ENCODE data around the gene KIRREL3. TPM values are rescaled to one million over a fixed set of nuclear protein-coding genes. Genes with fewer than 3 reads are reported as not detected.
A peak's percentile ranks its signal among the peaks of the same experiment; 100 is the strongest.

Gene KIRREL3
- total RNA-seq, 1 donor from 2014 or later: 0.38 TPM

DNA sequence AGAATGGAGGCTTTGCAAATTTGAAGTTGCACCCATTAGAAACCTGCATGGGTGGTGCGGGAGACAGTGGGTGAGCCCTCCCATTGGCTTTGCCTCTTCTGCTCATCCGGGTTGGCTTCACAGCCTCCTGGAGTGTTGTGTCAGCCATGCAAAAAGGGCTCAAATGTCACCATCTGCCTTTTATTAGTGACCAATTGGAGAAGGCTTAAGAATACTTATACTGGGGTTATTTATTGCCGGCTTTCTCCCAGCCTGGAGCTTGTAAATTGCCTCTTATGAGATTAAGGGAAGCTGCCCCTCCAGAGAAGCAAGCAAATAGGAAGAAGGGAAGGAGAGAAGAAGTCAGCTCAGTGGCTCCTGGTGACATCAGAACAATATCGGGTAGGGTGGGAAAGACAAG lies 462.5 kb downstream of the KIRREL3 start:
- peaks cover 2% of the 10 kb centered on the region for H3K27me3 Mint-ChIP-seq (ENCODE audit: unreplicated experiment)
- TF ChIP-seq, protein P1, sequence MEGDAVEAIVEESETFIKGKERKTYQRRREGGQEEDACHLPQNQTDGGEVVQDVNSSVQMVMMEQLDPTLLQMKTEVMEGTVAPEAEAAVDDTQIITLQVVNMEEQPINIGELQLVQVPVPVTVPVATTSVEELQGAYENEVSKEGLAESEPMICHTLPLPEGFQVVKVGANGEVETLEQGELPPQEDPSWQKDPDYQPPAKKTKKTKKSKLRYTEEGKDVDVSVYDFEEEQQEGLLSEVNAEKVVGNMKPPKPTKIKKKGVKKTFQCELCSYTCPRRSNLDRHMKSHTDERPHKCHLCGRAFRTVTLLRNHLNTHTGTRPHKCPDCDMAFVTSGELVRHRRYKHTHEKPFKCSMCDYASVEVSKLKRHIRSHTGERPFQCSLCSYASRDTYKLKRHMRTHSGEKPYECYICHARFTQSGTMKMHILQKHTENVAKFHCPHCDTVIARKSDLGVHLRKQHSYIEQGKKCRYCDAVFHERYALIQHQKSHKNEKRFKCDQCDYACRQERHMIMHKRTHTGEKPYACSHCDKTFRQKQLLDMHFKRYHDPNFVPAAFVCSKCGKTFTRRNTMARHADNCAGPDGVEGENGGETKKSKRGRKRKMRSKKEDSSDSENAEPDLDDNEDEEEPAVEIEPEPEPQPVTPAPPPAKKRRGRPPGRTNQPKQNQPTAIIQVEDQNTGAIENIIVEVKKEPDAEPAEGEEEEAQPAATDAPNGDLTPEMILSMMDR (IDR thresholded peaks at IDR 0.05; ENCODE audit: unreplicated experiment): no peak
- no peak for DNase-seq (ENCODE audit: low spot score)
- no peaks in the 10 kb centered on the region for H3K36me3 Mint-ChIP-seq (ENCODE audit: low read depth, unreplicated experiment)
- no peak overlapping the region for H3K4me3 Mint-ChIP-seq (ENCODE audit: unreplicated experiment)
- H3K4me1 Mint-ChIP-seq (ENCODE audit: unreplicated experiment): no peaks in the 10 kb centered on the region
- no peak overlapping the region for H3K27ac Mint-ChIP-seq (ENCODE audit: unreplicated experiment)
- H3K9me3 Mint-ChIP-seq (ENCODE audit: unreplicated experiment): no peaks in the 10 kb centered on the region

DNA sequence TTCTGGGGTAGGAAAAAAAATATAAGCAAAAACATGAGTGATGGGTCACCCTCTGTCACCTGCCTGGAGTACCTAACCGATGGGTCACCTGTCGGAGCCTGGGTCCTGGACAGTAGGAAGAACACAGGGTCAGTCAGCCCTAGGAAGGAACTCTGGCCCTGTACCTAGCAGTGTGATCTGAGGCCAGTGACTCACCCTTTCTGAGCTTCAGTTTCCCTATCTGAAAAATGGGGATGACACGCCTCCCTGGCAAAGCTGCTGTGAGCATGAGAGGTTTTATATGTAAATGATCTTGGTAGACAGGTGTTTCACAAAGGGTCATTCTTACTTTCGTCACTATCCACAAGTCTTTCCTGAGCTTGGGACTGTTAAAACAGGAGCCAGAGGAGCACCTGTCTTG lies 463.1 kb downstream of the KIRREL3 start:
- TF ChIP-seq, protein P1 (IDR thresholded peaks at IDR 0.05; ENCODE audit: unreplicated experiment): no peak
- Mint-ChIP-seq H3K36me3 (ENCODE audit: low read depth, unreplicated experiment) (no peaks in the 10 kb centered on the region), H3K9me3 (ENCODE audit: unreplicated experiment) (no peaks in the 10 kb centered on the region), H3K4me1 (ENCODE audit: unreplicated experiment) (no peaks in the 10 kb centered on the region), H3K27ac (ENCODE audit: unreplicated experiment) (peak overlapping the region; percentile 28), H3K27me3 (ENCODE audit: unreplicated experiment) (peaks cover 2% of the 10 kb centered on the region), H3K4me3 (ENCODE audit: unreplicated experiment) (no peak overlapping the region)
- DNase-seq (ENCODE audit: low spot score): no peak

DNA sequence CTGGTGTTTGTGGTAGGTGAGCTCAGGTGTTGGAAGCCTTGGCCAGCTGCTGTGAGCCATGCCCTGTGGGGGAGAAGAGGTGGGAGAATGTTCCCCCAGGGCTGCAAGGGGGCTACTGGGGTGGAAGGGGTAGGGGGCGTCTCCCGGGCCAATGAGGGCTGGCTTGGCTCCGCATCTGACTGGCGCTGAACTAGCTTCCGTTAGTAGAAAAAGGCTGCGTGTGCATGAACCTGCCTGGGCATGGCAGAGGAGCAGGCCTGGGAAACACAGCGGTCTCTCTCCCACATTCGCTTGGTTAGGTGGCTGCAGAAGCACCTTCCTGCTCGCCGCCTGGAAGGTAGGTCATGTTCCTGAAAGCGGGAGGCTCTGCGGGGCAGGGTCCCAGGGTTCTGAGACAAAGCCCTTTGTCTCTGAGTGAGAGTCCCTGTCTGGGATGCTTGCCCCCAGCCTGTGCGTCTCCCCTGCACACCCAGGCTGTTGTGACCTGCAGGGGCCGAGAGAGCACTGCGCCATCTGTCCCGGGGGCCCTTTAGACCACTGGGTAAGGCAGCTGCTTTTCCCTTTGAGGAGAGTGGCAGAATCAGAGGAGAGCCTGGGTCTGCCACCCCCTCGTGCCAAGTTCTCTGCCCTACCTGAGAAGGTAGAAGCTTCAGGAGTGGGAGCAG lies 466.3 kb downstream of the KIRREL3 start:
- no peaks in the 10 kb centered on the region for H3K4me1 Mint-ChIP-seq (ENCODE audit: unreplicated experiment)
- TF ChIP-seq, protein P1 (IDR thresholded peaks at IDR 0.05; ENCODE audit: unreplicated experiment): no peak
- no peak overlapping the region for H3K27ac Mint-ChIP-seq (ENCODE audit: unreplicated experiment)
- peaks cover 2% of the 10 kb centered on the region for H3K27me3 Mint-ChIP-seq (ENCODE audit: unreplicated experiment)
- no peaks in the 10 kb centered on the region for H3K36me3 Mint-ChIP-seq (ENCODE audit: low read depth, unreplicated experiment)
- no peak for DNase-seq (ENCODE audit: low spot score)
- no peak overlapping the region for H3K4me3 Mint-ChIP-seq (ENCODE audit: unreplicated experiment)
- H3K9me3 Mint-ChIP-seq (ENCODE audit: unreplicated experiment): no peaks in the 10 kb centered on the region

DNA sequence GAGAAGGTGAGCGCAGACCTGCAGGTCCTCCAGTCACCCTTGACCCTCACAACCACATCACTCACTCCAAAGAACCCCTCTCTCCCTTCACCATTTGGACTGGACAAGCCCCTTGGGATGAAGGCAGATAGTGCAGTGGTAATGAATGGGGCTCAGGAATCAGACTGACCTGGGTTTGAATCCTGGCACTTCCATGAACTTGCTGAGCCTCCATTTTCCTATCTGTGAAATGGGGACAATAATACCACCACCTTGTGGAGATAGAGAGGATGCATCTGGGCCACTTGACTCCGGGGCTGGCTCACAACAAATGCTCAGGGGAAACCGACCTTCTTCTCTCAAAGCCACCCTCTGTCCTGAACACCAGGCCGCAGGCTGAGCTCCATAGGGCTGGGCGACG lies 467.0 kb downstream of the KIRREL3 start:
- H3K9me3 Mint-ChIP-seq (ENCODE audit: unreplicated experiment): no peaks in the 10 kb centered on the region
- no peak overlapping the region for H3K4me3 Mint-ChIP-seq (ENCODE audit: unreplicated experiment)
- no peak overlapping the region for H3K27ac Mint-ChIP-seq (ENCODE audit: unreplicated experiment)
- TF ChIP-seq, protein P1 (IDR thresholded peaks at IDR 0.05; ENCODE audit: unreplicated experiment): no peak
- H3K27me3 Mint-ChIP-seq (ENCODE audit: unreplicated experiment): peaks cover 2% of the 10 kb centered on the region
- no peaks in the 10 kb centered on the region for H3K4me1 Mint-ChIP-seq (ENCODE audit: unreplicated experiment)
- H3K36me3 Mint-ChIP-seq (ENCODE audit: low read depth, unreplicated experiment): no peaks in the 10 kb centered on the region
- DNase-seq (ENCODE audit: low spot score): no peak

DNA sequence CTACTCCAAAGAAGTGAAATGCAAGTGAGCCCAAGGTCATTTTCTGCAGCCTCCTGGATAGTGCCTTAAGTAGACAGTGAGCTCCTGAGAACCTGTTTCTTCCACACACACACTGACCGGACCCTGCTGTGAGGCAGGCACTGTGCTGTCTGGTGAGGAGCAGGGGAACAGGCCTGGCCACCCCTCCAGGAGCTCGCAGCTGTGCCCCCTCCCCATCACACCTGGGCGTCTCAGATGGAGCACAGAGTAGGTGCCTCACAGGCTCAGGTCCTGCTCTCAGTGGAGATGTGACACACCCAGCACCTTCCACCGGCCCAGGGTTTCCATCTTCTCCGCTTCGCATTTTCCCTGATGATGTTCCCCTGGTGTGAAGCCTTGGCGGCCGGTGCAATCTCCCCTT lies 470.2 kb downstream of the KIRREL3 start:
- H3K27ac Mint-ChIP-seq (ENCODE audit: unreplicated experiment): no peak overlapping the region
- TF ChIP-seq, protein P1 (IDR thresholded peaks at IDR 0.05; ENCODE audit: unreplicated experiment): no peak
- H3K27me3 Mint-ChIP-seq (ENCODE audit: unreplicated experiment): peaks cover 3% of the 10 kb centered on the region
- no peaks in the 10 kb centered on the region for H3K36me3 Mint-ChIP-seq (ENCODE audit: low read depth, unreplicated experiment)
- H3K9me3 Mint-ChIP-seq (ENCODE audit: unreplicated experiment): no peaks in the 10 kb centered on the region
- H3K4me1 Mint-ChIP-seq (ENCODE audit: unreplicated experiment): no peaks in the 10 kb centered on the region
- no peak overlapping the region for H3K4me3 Mint-ChIP-seq (ENCODE audit: unreplicated experiment)
- DNase-seq (ENCODE audit: low spot score): no peak
